Head of caudate nucleus (tissue), 42 donors: Measurements from ENCODE around the gene P2RX7.
"Not testable (repeated sequence)": the region's sequence is repeated elsewhere in the genome, so short reads cannot be mapped to it uniquely, and the experiment has no call there.

Experiments used
- DNase-seq, 42 donors: peaks; one replicate each; pipeline versions ENCODE4 v3.0.0 to v3.0.0-alpha.2; 2020 to 2021; ENCODE audit warnings: mixed read lengths in 7 of 42
- intact Hi-C: fragments of 100-400 bp; cut with DNase I; formaldehyde crosslinking; loops from one replicate; pipeline ENCODE4 v1.15.0; 2022

Gene P2RX7

DNA sequence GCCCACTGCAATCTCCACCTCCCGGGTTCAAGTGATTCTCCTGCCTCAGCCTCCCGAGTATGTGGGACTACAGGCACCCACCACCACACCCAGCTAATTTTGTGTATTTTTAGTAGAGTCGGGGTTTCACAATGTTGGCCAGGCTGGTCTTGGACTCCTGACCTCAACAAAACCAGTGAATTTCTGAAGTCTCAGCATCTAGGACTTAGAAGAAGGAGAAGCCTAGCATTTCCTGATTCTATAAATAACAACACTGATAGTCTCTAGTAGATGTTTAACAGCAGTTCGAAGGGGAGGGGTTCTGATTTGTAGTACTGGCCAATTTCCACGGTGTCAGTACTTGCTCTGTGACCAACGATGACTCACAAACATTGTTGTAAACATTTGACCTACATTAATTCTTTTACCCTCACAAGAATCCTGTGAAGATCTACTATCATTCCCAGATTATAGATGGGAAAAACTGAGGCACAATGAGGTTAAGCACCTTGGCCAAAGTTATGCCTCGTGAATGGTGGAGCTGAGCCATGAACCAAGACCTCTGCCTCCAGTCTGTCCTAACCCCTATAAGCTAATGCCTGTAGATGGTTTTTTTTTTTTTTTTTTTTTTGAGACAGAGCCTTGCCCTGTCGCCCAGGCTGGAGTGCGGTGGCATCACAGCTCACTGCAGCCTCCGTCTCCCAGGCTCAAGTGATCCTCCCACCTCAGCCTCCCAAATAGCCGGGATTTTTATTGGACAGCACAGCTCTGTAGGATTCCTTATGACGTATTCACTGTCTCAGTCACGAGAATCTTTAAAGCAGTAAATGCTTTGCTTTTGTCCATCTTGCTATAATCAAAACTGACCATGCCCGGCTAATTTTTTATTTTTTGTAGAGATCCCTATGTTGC lies 82.4 kb downstream of the P2RX7 start:
- intact Hi-C loops, result loop anchor here (5.0 kb wide), 1 partner anchor 83 kb away; the partner anchor contains the start of gene P2RX7
- DNase-seq, result no peak

DNA sequence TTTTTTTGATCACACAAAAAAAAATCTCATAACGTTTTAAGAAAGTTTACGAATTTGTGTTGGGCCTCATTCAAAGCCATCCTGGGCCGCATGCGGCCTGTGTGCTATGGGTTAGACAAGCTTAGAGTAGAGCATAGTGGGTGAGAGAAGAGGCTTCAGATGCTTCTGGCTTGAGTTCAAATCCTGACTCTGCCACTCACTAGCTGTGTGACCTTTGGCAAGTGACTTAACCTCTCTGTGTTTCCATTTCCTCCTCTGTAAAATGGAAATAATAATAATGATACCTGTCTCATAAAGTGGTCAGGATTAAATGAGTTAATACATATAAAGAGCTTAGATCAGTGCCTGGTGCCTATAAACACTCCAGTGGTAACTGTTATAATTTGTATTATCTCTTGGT lies 83.4 kb downstream of the P2RX7 start:
- no peak for DNase-seq
- intact Hi-C loops, result no loop called here

DNA sequence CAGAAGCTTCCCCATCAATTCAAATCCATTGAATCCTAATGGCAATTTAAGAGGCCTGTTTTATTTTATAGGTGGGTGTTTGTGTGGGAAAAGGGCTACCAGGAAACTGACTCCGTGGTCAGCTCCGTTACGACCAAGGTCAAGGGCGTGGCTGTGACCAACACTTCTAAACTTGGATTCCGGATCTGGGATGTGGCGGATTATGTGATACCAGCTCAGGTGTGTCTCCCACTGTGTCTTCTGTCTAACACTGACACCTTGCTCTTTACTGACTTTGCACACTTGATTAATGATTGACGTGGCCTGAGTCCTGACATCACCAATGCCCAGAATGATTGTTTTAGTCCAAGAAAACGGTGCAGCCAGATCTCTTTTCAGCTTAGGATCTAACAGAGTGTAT lies 84.4 kb downstream of the P2RX7 start:
- DNase-seq, result no peak

GRCh38 chr12:121217761-121218160 lies 85.1 kb downstream of the P2RX7 start:
- no peak for DNase-seq
- intact Hi-C loops, result no loop called here

More for the DNA sequence above, 84.4 kb downstream of the P2RX7 start:
- intact Hi-C loops, result no loop called here

GRCh38 chr12:121218588-121219352 lies 86.1 kb downstream of the P2RX7 start:
- no peak for DNase-seq
- intact Hi-C loops, result no loop called here

- no peak for DNase-seq
- intact Hi-C loops, result no loop called here
These were observed 86.8 kb downstream of the P2RX7 start for GRCh38 chr12:121219353-121219986.

- no peak for DNase-seq
- intact Hi-C loops, result no loop called here
These were observed 90.2 kb downstream of the P2RX7 start for GRCh38 chr12:121222847-121223246.

DNA sequence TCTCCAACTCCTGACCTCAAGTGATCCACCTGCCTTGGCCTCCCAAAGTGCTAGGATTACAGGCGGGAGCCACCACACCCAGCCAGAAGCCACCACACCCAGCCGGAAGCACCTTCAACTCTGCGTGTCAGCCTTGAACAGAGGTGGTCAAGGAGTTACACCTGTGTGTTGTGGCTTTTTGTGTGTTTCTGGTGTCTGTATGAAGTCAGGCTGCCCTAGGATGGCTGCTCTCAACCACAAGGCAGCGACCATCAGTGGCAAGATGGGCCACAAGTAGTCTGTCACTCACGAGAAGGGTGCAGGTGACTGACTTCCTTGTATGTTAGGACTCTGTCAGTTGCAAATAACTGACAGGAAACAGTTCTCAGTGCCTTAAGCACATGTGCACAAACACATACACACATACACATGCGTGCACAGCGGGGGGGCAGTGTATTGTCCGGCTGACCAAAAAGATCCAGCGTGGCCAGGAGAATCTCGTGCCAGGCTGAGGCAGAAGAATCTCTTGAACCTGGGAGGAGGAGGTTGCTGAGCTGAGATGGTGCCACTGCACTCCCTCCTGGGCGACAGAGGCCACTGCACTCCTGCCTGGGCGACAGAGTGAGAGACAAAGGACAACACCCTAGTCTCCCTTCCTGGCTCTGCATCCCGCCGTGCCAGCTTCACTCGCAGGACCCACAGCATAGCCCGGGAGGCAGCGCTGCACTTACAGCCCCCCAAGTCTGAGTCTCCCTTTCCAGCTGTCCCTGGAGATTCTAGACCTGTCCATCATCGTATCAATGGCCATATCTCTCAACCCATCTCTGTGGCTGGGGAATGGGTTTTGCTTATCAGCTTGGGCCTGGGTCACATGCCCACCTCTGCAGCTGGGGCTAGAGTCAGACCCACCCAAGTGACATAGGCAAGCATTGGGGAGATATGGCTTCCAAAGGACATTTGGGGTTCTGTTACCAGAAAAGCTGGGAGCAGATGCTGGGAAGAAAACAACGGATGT lies 90.9 kb downstream of the P2RX7 start:
- no peak for DNase-seq
- intact Hi-C loops, result no loop called here

DNA sequence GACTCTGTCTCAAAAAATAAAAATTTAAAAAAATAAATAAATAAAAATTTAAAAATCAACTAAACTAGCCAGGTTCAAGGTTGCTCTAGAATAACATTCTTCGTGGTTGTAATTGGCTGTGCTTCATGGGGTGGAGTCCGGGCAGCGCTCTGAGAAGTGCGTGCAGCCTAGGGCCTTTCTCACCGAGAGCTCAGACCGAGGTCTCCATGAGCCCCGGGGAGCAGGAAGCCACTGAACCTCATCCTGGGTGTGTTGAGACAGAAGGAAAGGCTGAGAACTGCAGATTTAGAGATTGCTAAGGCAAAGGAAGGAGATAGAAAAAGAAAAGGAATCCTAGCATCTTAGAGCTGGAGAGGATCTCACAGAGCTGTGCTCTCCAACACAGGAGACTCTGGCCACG lies 91.9 kb downstream of the P2RX7 start:
- intact Hi-C loops, result no loop called here
- no peak for DNase-seq

DNA sequence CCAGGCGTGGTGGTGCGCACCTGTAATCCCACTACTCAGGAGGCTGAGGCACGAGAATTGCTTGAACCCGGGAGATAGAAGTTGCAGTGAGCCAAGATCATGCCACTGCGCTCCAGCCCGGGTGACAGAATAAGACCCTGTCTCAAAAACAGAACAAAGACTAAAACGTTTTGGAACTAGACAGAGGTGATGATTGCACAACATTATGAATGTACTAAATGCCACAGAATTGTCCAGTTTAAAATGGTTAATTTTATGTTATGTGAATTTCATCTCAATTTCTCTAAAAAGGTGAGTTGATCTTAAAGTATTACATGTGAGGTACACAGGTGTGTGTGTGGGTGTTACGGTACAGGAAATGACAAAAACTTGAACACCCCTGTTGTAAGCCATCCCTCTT lies 93.7 kb downstream of the P2RX7 start:
- DNase-seq, result no peak
- intact Hi-C loops, result no loop called here

DNA sequence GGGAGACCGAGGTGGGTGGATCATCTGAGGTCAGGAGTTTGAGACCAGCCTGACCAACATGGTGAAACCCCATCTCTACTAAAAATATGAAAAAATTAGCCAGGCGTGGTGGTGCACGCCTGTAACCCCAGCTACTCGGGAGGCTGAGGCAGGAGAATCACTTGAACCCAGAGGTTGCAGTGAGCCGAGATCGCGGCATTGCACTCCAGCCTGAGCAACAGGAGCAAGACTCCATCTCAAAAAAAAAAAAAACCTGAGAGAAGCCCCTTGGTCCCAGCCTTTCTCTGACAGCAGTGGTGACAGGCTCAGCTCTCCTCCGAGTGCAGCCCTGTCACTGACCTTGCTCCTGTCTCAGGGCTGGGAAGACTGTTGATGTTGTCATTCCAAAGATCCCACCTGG lies 94.2 kb downstream of the P2RX7 start:
- intact Hi-C loops, result not testable (repeated sequence)

DNA sequence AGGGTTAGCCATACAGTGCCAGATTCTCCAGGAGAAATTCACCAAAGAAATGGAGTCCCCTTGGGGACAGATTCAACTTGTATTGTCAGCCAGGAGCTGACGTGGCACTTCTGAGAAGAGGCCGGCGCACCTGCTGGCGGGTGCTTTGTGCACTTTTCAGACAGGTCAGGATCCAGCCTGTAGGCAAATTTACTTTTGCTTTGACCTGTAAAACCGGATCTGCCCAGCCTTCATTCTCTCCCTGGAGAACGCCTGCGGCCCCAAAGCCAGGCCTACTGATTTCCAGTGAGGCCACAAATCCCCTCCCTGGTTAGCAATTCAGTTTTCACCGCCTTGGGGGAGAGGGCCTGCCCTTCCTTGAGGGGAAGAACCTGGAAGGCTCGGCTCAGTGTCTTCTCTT lies 94.6 kb downstream of the P2RX7 start:
- no peak for DNase-seq
- intact Hi-C loops, result no loop called here

More for the DNA sequence above, 94.2 kb downstream of the P2RX7 start:
- not testable (repeated sequence) for DNase-seq

DNA sequence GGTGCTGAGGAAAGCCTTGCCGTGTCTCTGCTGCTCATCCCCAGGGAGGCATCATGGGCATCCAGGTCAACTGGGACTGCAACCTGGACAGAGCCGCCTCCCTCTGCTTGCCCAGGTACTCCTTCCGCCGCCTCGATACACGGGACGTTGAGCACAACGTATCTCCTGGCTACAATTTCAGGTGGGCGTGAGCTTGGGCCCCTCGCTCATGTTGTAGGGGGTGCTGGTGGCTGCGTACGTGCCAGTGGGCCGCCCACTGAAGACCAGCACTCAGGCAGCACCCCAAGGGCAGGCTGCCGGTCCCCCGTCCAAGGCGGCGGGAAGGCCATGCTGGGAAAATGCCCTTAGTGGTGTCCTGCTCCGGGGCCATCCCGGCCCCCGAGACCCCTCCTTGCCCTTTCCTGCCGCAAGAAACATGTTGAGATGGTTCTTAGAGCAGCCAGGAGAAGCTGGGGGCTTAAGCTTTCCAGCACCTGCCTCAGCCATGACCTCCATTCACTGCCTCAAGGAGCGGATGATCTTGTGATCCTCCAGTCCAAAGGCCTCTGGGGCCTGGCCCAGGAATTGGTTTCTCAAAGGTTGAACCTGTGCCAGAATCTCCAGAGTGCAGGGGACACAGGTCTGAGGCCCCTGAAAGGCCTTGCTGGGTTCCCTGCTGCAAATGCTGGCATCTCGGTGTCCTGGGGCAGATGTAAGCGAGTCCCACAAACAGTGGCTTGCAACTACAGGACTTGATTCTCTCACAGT lies 96.4 kb downstream of the P2RX7 start:
- no peak for DNase-seq
- intact Hi-C loops, result no loop called here

DNA sequence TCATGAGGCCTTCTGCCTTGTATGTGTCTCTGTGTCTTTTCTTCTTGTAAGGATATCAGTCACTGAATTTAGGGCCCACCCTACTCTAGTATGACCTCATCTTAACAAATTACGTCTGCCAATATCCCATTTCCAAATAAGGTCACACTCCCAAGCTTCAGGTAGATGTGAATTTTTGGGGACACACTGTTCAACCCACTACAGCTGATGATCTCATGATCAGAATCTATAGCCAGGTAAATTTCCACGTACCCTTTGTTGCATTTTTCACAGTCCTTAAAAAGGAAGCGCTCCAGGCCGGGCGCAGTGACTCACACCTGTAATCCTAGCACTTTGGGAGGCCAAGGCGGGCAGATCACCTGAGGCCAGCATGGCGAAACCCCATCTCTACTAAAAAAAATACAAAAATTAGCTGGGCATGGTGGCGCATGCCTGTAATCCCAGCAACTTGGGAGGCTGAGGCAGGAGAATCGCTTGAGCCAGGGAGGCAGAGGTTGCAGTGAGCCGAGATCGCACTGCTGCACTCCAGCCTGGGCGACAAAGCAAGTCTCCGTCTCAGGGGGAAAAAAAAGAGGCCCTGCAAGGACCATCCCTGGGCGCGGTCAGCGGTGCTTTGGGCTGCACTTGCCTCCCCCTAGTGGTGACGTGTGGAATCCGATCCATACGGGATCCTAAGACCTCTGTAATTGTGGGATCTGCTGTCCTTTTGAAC lies 97.3 kb downstream of the P2RX7 start:
- peak; percentile 39 to 90 (median 72) for DNase-seq
- intact Hi-C loops, result not testable (repeated sequence)

GRCh38 chr12:121230538-121230907 lies 97.8 kb downstream of the P2RX7 start:
- DNase-seq, result no peak
- intact Hi-C loops, result no loop called here

GRCh38 chr12:121232163-121232562 lies 99.5 kb downstream of the P2RX7 start:
- intact Hi-C loops, result no loop called here
- no peak for DNase-seq

DNA sequence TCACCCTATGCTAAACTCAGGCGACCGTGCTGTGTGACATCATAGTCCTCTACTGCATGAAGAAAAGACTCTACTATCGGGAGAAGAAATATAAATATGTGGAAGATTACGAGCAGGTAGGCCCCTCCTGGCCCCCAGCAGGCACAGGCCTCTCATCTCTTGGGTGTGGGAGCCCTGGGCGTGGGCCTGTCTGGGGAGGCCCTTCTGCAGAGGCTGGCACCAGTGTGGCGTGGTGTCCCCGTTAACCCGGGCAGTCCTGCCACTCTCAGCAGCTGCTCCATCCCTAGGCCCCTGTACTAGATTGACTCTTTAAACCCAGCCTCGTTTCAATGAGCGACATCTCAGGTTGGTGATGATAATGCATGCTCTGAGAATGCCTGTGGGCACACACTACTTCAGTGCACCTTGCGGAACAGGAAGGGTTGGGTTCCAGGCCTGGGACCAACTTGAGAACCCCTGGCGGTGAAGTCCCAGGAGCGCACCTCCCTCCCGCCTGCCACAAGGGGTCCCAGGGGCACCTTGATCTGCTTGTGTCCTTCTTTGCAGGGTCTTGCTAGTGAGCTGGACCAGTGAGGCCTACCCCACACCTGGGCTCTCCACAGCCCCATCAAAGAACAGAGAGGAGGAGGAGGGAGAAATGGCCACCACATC lies 100.4 kb downstream of the P2RX7 start:
- DNase-seq, result no peak
- intact Hi-C loops, result no loop called here
